ENCODE measurements around the gene FUT8. TPM values are rescaled to one million over a fixed set of nuclear protein-coding genes. Genes with fewer than 3 reads are reported as not detected.

The FUT8 gene
- total RNA-seq, 1 donor from 2014 or later, result 12.9 TPM

DNA sequence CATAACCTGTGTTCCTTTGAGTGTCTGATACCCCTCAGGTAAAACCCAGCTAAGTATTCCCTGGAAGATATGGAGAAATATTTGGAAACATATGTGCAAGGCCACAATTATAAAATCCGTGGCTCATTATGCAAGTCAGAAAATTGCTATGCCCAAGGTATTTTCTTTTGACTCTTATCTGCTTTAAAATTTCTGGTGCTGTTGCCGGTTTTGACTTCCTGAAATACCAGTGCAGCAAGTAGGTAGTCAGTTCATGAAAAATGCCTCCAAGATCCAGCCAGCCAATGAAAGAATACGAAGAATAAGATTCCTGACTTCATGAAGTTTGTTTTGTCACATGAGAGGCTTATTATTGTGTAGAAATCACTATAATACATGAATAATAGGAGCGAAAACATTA, 20.2 kb upstream of the FUT8 start:
- no peak overlapping the region for H3K4me3 ChIP-seq
- H3K27ac ChIP-seq, result no peak overlapping the region
- TF ChIP-seq, protein P1, sequence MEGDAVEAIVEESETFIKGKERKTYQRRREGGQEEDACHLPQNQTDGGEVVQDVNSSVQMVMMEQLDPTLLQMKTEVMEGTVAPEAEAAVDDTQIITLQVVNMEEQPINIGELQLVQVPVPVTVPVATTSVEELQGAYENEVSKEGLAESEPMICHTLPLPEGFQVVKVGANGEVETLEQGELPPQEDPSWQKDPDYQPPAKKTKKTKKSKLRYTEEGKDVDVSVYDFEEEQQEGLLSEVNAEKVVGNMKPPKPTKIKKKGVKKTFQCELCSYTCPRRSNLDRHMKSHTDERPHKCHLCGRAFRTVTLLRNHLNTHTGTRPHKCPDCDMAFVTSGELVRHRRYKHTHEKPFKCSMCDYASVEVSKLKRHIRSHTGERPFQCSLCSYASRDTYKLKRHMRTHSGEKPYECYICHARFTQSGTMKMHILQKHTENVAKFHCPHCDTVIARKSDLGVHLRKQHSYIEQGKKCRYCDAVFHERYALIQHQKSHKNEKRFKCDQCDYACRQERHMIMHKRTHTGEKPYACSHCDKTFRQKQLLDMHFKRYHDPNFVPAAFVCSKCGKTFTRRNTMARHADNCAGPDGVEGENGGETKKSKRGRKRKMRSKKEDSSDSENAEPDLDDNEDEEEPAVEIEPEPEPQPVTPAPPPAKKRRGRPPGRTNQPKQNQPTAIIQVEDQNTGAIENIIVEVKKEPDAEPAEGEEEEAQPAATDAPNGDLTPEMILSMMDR (IDR thresholded peaks at IDR 0.05), result no peak
- H3K36me3 ChIP-seq, result no peaks in the 10 kb centered on the region
- H3K27me3 ChIP-seq, result no peaks in the 10 kb centered on the region
- no peaks in the 10 kb centered on the region for H3K9me3 ChIP-seq
- DNase-seq (ENCODE audit: low spot score in 2 of 2), result no peak
- intact Hi-C loops (cut with DNase I), result no loop called here
- H3K4me1 ChIP-seq, result no peaks in the 10 kb centered on the region

DNA sequence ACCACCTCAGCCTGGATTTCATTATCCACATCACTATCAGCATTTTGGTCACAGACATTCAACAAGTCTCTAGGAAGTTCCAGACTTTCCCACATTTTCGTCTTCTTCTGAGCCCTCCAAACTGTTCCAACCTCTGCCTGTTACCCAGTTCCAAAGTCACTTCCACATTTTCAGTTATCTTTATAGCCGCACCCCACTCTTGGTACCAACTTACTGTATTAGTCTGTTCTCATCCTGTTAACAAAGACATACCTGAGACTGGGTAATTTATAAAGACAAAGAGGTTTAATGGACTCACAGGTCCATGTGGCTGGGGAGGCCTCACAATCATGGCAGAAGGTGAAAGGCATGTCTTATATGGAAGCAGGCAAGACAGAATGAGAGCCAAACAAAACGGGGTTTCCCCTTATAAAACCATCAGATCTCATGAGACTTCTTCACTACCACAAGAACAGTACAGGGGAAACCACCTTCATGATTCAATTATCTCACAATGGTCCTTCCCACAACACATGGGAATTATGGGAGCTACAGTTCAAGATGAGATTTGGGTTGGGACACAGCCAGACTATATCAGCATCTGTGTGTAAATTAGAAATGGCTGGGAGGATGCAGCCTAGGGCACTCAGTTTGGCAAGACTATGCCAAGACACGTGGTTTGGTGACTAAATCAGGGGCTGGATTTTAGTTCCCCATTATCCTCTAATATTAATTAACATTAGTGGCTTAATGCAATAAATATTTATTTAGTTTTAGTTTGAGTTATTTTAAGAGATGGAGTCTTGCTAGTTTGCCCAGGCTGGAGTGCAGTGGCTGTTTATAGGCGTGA, 16.2 kb upstream of the FUT8 start:
- no peak for DNase-seq (ENCODE audit: low spot score in 2 of 2)
- intact Hi-C loops (cut with DNase I), result no loop called here
- TF ChIP-seq, protein P1 (IDR thresholded peaks at IDR 0.05), result no peak
- H3K9me3 ChIP-seq, result no peaks in the 10 kb centered on the region
- H3K36me3 ChIP-seq, result no peaks in the 10 kb centered on the region
- no peaks in the 10 kb centered on the region for H3K27me3 ChIP-seq
- no peaks in the 10 kb centered on the region for H3K4me1 ChIP-seq
- no peak overlapping the region for H3K27ac ChIP-seq
- H3K4me3 ChIP-seq, result no peak overlapping the region

DNA sequence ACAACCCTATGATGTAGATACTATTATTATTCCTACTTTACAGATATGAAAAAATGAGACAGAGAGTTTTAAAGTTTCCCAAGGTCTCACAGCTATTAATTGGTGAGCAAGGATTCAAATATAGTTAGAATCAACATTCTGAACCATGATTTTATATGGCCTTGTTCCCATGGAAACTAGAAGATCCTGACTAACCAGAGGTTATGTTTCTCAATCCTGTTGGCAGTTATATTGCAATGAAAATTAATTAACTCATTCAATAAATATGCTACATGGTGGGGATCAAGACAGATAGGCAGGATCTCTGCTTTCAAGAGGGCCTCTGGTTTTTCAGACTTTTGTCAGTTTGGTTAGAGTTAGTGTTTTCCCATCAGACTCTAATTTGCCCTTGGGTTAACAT, 9.3 kb upstream of the FUT8 start:
- intact Hi-C loops (cut with DNase I), result no loop called here
- H3K4me3 ChIP-seq, result no peak overlapping the region
- no peak for DNase-seq (ENCODE audit: low spot score in 2 of 2)
- H3K9me3 ChIP-seq, result no peaks in the 10 kb centered on the region
- TF ChIP-seq, protein P1 (IDR thresholded peaks at IDR 0.05), result no peak
- no peaks in the 10 kb centered on the region for H3K36me3 ChIP-seq
- H3K27ac ChIP-seq, result no peak overlapping the region
- no peaks in the 10 kb centered on the region for H3K4me1 ChIP-seq
- no peaks in the 10 kb centered on the region for H3K27me3 ChIP-seq

DNA sequence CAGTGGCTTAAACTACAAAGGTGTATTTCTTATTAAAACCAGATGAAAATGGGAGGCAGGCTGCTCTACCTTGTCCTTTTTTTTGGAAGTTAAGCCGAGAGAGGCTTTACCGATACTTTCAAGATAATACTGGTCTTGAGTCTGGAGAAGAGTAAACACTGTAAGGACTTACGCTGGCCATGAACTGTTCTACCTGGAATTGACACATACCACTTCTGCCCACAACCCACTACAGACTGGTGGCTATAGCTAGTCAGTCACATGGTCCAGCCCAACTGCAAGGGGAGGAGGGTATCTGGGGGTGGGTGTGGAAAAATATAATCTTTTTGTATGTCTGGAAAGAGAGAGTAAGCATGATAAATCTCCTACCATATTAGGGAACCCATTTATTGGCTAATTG, 4.4 kb upstream of the FUT8 start:
- Histone ChIP-seq H3K27me3 (no peaks in the 10 kb centered on the region), H3K9me3 (no peaks in the 10 kb centered on the region), H3K4me3 (no peak overlapping the region), H3K27ac (no peak overlapping the region), H3K4me1 (peaks cover 0 to 4% of the 10 kb centered on the region in 2 donors), H3K36me3 (no peaks in the 10 kb centered on the region)
- intact Hi-C loops (cut with DNase I), result no loop called here
- no peak for DNase-seq (ENCODE audit: low spot score in 2 of 2)
- TF ChIP-seq, protein P1 (IDR thresholded peaks at IDR 0.05), result no peak

DNA sequence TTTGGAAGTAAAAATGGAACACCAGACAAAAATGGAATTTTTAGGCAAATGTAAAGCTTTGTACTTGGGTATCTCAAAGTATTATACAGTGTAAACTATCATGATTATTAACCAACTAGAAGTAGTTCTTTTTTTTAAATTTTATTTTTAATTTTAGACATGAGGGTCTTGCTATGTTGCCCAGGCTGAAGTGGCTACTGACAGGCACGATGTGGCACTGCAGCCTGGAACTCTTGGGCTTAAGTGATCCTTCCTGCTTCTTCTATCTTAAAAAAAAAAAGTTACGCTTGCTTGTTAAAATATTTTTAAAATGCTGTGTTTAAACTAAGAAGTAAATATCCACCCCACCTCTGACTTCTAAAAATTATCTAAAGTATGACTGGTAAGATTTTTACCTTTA, 1.9 kb upstream of the FUT8 start:
- no peaks in the 10 kb centered on the region for H3K36me3 ChIP-seq
- no peaks in the 10 kb centered on the region for H3K27me3 ChIP-seq
- H3K9me3 ChIP-seq, result no peaks in the 10 kb centered on the region
- H3K4me1 ChIP-seq, result peaks cover 0 to 11% of the 10 kb centered on the region in 2 donors
- DNase-seq (ENCODE audit: low spot score in 2 of 2), result no peak
- intact Hi-C loops (cut with DNase I), result loop anchor here (5.0 kb wide), 3 partner anchors 238 to 1097 kb away; partner anchors contain the start of gene GPHN
- TF ChIP-seq, protein P1 (IDR thresholded peaks at IDR 0.05), result no peak
- H3K4me3 ChIP-seq, result no peak overlapping the region
- peak overlapping the region; percentile 92 to 95 for H3K27ac ChIP-seq
